Brain microvascular endothelial cell (primary cell): ENCODE data around the gene HMGCLL1.

Experiments used
- DNase-seq: peaks from one replicate; pipeline ENCODE4 v3.0.0-alpha.2; 2020
- H3K27ac ChIP-seq: fragments of 250-450 bp; sonication (Bioruptor Pico); 2 replicates; pipeline ENCODE4 v1.5.1; 2020; ENCODE audit warnings: mild to moderate bottlenecking, moderate library complexity
- H3K27me3 ChIP-seq: fragments of 250-450 bp; sonication (Bioruptor Pico); replicated peaks from 2 replicates; pipeline ENCODE4 v1.5.1; 2020; ENCODE audit warnings: mild to moderate bottlenecking
- H3K36me3 ChIP-seq: fragments of 250-450 bp; sonication (Bioruptor Pico); replicated peaks from 2 replicates; pipeline ENCODE4 v1.5.1; 2020; ENCODE audit warnings: mild to moderate bottlenecking
- H3K4me3 ChIP-seq: 2 replicates; pipeline ENCODE4 v1.5.1; 2011; ENCODE audit warnings: low read depth, mild to moderate bottlenecking, control low read depth, low read length, moderate library complexity
- in situ Hi-C: cut with HindIII; loops from 2 replicates; pipeline ENCODE4 v1.10.0; 2017; ENCODE audit warnings: low sequenced_read_pairs, low pct_ligation_motif_present
- TF ChIP-seq, protein P1 (sequence below): IDR thresholded peaks from 2 replicates; pipeline ENCODE4 v1.5.1; 2011; ENCODE audit warnings: low read depth, mild to moderate bottlenecking, moderate library complexity, low read length, control low read depth, inconsistent platforms; ENCODE audit errors: missing control alignments

HMGCLL1 gene

GRCh38 chr6:55443238-55444134, 135.5 kb downstream of the HMGCLL1 start:
- in situ Hi-C loops: no loop called here
- Histone ChIP-seq H3K36me3 (no peaks in the 10 kb centered on the region), H3K27ac (no peak overlapping the region)

DNA sequence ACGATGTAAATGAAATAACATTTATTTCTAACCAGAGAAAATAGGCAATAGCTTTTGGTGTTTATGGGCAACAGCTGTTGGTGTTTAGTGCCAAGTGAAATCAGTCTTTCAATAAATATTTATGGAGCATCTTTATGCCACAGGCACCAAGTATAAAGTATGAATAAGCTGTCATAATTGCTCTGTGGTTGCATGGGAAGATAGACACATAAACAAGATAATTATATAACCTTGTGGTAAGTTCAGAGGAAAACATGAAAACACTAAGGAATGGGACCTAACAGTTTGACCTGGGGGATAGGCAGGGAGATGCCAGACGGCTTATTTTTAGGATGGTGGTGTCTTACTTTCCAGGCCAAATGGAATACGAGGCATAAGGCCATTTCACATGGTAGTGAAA, 140.8 kb downstream of the HMGCLL1 start:
- H3K36me3 ChIP-seq: no peaks in the 10 kb centered on the region
- in situ Hi-C loops: no loop called here
- H3K4me3 ChIP-seq: no peak overlapping the region
- no peak overlapping the region for H3K27ac ChIP-seq
- H3K27me3 ChIP-seq: no peaks in the 10 kb centered on the region
- no peak for DNase-seq
- TF ChIP-seq, protein P1, sequence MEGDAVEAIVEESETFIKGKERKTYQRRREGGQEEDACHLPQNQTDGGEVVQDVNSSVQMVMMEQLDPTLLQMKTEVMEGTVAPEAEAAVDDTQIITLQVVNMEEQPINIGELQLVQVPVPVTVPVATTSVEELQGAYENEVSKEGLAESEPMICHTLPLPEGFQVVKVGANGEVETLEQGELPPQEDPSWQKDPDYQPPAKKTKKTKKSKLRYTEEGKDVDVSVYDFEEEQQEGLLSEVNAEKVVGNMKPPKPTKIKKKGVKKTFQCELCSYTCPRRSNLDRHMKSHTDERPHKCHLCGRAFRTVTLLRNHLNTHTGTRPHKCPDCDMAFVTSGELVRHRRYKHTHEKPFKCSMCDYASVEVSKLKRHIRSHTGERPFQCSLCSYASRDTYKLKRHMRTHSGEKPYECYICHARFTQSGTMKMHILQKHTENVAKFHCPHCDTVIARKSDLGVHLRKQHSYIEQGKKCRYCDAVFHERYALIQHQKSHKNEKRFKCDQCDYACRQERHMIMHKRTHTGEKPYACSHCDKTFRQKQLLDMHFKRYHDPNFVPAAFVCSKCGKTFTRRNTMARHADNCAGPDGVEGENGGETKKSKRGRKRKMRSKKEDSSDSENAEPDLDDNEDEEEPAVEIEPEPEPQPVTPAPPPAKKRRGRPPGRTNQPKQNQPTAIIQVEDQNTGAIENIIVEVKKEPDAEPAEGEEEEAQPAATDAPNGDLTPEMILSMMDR: no peak

More at GRCh38 chr6:55443238-55444134, 135.5 kb downstream of the HMGCLL1 start:
- no peak for DNase-seq
- no peaks in the 10 kb centered on the region for H3K27me3 ChIP-seq
- TF ChIP-seq, protein P1: no peak
- no peak overlapping the region for H3K4me3 ChIP-seq

DNA sequence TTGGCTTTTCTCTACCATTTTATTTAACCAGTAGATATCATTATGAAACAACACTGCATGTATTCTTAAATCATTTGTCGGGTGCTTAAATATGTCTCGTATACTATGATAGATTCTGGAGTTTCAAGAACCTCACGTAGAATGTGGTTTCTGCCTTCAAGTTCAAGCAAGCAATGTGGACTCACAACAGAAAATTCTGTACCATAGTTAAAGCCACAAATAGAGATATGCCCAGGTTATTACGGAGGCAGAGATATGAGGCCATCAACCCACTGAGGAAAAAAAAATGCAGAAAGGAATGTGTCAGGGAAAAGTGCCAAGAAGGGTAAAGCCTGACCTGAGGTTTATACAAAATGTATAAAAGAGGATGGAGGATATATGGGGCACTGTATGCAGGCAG, 141.9 kb downstream of the HMGCLL1 start:
- Histone ChIP-seq H3K27ac (no peak overlapping the region), H3K4me3 (no peak overlapping the region), H3K27me3 (no peaks in the 10 kb centered on the region), H3K36me3 (no peaks in the 10 kb centered on the region)
- in situ Hi-C loops: no loop called here
- TF ChIP-seq, protein P1: no peak
- no peak for DNase-seq

GRCh38 chr6:55433446-55434130, 145.4 kb downstream of the HMGCLL1 start:
- in situ Hi-C loops: no loop called here
- Histone ChIP-seq H3K36me3 (no peaks in the 10 kb centered on the region), H3K27ac (no peak overlapping the region), H3K27me3 (no peaks in the 10 kb centered on the region), H3K4me3 (no peak overlapping the region)
- DNase-seq: peak; percentile 63
- TF ChIP-seq, protein P1: no peak

DNA sequence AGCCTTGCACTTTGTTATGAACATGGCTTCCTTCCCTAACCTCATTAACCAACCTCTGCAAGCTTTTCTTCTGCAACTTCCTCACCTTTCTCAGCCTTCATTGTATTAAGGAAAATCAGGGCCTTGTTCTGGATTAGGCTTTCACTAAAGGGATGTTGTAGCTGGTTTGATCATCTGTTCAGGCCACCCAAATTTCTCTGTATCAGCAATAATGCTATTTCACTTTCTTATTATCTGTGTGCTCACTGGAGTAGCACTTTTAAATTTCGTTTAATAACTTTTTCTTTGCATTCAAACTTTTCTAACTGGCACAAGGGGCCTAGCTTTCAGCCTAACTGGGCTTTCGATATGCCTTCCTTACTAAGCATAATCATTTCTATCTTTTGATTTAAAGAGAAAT, 155.1 kb downstream of the HMGCLL1 start:
- H3K36me3 ChIP-seq: no peaks in the 10 kb centered on the region
- in situ Hi-C loops: no loop called here
- no peaks in the 10 kb centered on the region for H3K27me3 ChIP-seq
- H3K4me3 ChIP-seq: no peak overlapping the region
- TF ChIP-seq, protein P1: no peak
- no peak overlapping the region for H3K27ac ChIP-seq
- DNase-seq: no peak
